GM18861 (cell line): Measurements from ENCODE around the gene CLDN9.
"Not testable (repeated sequence)": the region's sequence is repeated elsewhere in the genome, so short reads cannot be mapped to it uniquely, and the experiment has no call there.

Experiments used
- ATAC-seq: cut with Tn5 transposase; IDR thresholded peaks from one replicate; pipeline ENCODE4 v1.9.1; 2021; ENCODE audit not compliant: unreplicated experiment

CLDN9 gene

GRCh38 chr16:3052571-3053329 is 40.0 kb downstream of the CLDN9 start:
- not testable (repeated sequence) for ATAC-seq

- ATAC-seq: not testable (repeated sequence)
Observed at GRCh38 chr16:3053330-3053710, 40.6 kb downstream of the CLDN9 start.

- no peak for ATAC-seq
Observed at GRCh38 chr16:3054965-3055733, 42.4 kb downstream of the CLDN9 start.

GRCh38 chr16:3055734-3056115 is 43.0 kb downstream of the CLDN9 start:
- ATAC-seq: not testable (repeated sequence)

GRCh38 chr16:3056336-3057180 is 43.8 kb downstream of the CLDN9 start:
- no peak for ATAC-seq

- ATAC-seq: no peak
Observed at GRCh38 chr16:3057181-3058138, 44.7 kb downstream of the CLDN9 start.

GRCh38 chr16:3058139-3059030 is 45.7 kb downstream of the CLDN9 start:
- peak; percentile 38 for ATAC-seq

GRCh38 chr16:3059041-3059722 is 46.5 kb downstream of the CLDN9 start:
- ATAC-seq: peak; percentile 71

- ATAC-seq: no peak
Observed at GRCh38 chr16:3059723-3060242, 47.1 kb downstream of the CLDN9 start.

GRCh38 chr16:3060339-3061127 is 47.8 kb downstream of the CLDN9 start:
- ATAC-seq: no peak

GRCh38 chr16:3062553-3062952 is 49.8 kb downstream of the CLDN9 start:
- ATAC-seq: no peak

GRCh38 chr16:3063625-3064386 is 51.1 kb downstream of the CLDN9 start:
- ATAC-seq: no peak
